Lower leg skin (tissue), 3 donors: ENCODE measurements around the gene KCNK3.

Experiments used
- CTCF ChIP-seq, 3 donors: fragments of 450-650 bp; IDR thresholded peaks; one replicate each; pipeline ENCODE4 v1.5.1; 2016; ENCODE audit warnings: antibody characterized with exemption in 3 of 3, mild to moderate bottlenecking in 3 of 3, moderate library complexity in 2 of 3
- POLR2A ChIP-seq, 2 donors: fragments of 450-650 bp; IDR thresholded peaks; one replicate each; pipeline ENCODE4 v1.6.1; 2016 to 2017; ENCODE audit warnings: antibody characterized with exemption in 2 of 2, mild to moderate bottlenecking in 1 of 2, moderate library complexity in 1 of 2

DNA sequence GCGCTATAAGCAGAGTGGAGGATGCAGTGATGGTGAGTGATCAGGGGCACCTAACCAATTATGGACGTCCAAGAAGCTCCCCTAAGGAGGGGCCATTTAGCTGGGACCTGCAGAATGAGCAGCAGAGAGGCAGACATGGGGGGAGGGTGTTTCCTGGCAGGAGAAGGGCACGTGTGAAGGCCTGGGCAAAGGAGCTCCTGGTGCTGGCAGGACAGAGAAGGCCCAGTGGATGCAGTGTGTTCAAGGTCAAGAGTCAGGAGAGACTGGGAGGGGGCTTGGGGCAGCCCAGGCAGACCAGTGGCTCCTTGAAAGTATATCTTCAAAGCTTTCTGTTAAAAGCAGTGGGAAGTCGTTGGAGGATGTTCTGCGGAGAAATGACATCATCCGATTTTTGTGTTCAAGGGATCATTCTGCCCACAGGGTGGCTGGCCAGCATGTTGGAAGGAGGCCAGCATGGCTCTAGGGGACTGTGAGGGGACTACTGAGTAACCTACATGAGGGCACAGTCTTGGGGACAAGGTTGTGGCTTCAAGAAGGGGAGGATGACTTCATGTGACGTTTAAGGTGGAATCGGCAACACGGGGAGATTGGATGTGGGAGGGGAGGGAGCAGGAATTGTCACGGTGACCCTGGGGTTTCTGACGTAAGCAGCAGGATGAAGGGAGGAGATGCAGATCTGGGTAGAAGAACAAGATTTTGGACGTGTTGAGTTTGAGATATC lies 42.4 kb upstream of the KCNK3 start:
- TF ChIP-seq CTCF (IDR thresholded peaks at IDR 0.05) (no peak), POLR2A (IDR thresholded peaks at IDR 0.05) (no peak)
